WTC11 (cell line): ENCODE data around the gene ABCB11. TPM values are rescaled to one million over a fixed set of nuclear protein-coding genes. Genes with fewer than 3 reads are reported as not detected.

Source experiments
- ATAC-seq: fragments of 200-7000 bp; cut with Tn5 transposase; 2 replicates; pipeline ENCODE4 v1.10.0; 2021; ENCODE audit warnings: mild to moderate bottlenecking, moderate library complexity
- CTCF ChIA-PET: fragments of 300-600 bp; sonication (Branson Sonifier 250); formaldehyde crosslinking; loops from one replicate; lab custom pipeline; 2021; ENCODE audit warnings: antibody characterized with exemption; lab: Charles Lee
- POLR2A ChIA-PET: fragments of 350-600 bp; sonication (Branson Sonifier 250); formaldehyde crosslinking; loops from one replicate; lab custom pipeline; 2021; ENCODE audit warnings: antibody characterized with exemption; lab: Charles Lee
- DNase-seq: peaks from one replicate; pipeline ENCODE4 v3.0.0; 2021; ENCODE audit warnings: low spot score
- H3K27ac Mint-ChIP-seq: 2 replicates; pipeline ENCODE4 v1.8.0; 2021; ENCODE audit warnings: mixed read lengths
- H3K27me3 Mint-ChIP-seq: 2 replicates; pipeline ENCODE4 v1.8.0; 2021; ENCODE audit warnings: low read depth, mild to moderate bottlenecking, moderate library complexity, mixed read lengths
- H3K36me3 Mint-ChIP-seq: 2 replicates; pipeline ENCODE4 v1.8.0; 2021; ENCODE audit warnings: mixed read lengths
- H3K4me1 Mint-ChIP-seq: 2 replicates; pipeline ENCODE4 v1.8.0; 2022; ENCODE audit warnings: mixed read lengths
- H3K4me3 Mint-ChIP-seq: 2 replicates; pipeline ENCODE4 v1.8.0; 2021; ENCODE audit warnings: mild to moderate bottlenecking, moderate library complexity, mixed read lengths
- H3K9me3 Mint-ChIP-seq: 2 replicates; pipeline ENCODE4 v1.8.0; 2021; ENCODE audit warnings: mixed read lengths
- AFF4 ChIP-seq: sonication (generic); formaldehyde crosslinking; IDR thresholded peaks from 2 replicates; pipeline ENCODE4 v1.8.1; 2023; ENCODE audit warnings: mild to moderate bottlenecking, missing genetic modification reagents, borderline replicate concordance
- ATF1 ChIP-seq: sonication (generic); formaldehyde crosslinking; IDR thresholded peaks from 2 replicates; pipeline ENCODE4 v1.8.1; 2023; ENCODE audit warnings: mild to moderate bottlenecking, moderate library complexity, missing genetic modification reagents
- ATF6 ChIP-seq: sonication (generic); formaldehyde crosslinking; IDR thresholded peaks from 2 replicates; pipeline ENCODE4 v1.8.1; 2023; ENCODE audit warnings: mild to moderate bottlenecking, missing genetic modification reagents
- ESRRA ChIP-seq: sonication (generic); formaldehyde crosslinking; IDR thresholded peaks from 2 replicates; pipeline ENCODE4 v1.8.1; 2022; ENCODE audit warnings: mild to moderate bottlenecking, missing genetic modification reagents, borderline replicate concordance
- HMGA2 ChIP-seq: fragments of 250-450 bp; sonication (Bioruptor Pico); IDR thresholded peaks from 2 replicates; pipeline ENCODE4 v1.4.0; 2021; ENCODE audit warnings: mild to moderate bottlenecking, moderate library complexity
- IRF2 ChIP-seq: sonication (generic); formaldehyde crosslinking; IDR thresholded peaks from 2 replicates; pipeline ENCODE4 v1.8.0; 2022; ENCODE audit warnings: low read depth, missing genetic modification reagents, borderline replicate concordance
- JUN ChIP-seq: sonication (generic); formaldehyde crosslinking; IDR thresholded peaks from 2 replicates; pipeline ENCODE4 v1.8.0; 2023; ENCODE audit warnings: mild to moderate bottlenecking, missing genetic modification reagents
- NR1H2 ChIP-seq: sonication (generic); formaldehyde crosslinking; IDR thresholded peaks from 2 replicates; pipeline ENCODE4 v1.9.0; 2021; ENCODE audit warnings: mild to moderate bottlenecking, moderate library complexity, missing genetic modification reagents
- TCF7 ChIP-seq: sonication (generic); formaldehyde crosslinking; IDR thresholded peaks from 2 replicates; pipeline ENCODE4 v1.8.0; 2022; ENCODE audit warnings: mild to moderate bottlenecking, low read depth, missing genetic modification reagents, moderate library complexity
- TP53 ChIP-seq: sonication (generic); formaldehyde crosslinking; IDR thresholded peaks from 2 replicates; pipeline ENCODE4 v1.8.1; 2023; ENCODE audit warnings: mild to moderate bottlenecking, missing genetic modification reagents
- ZBTB43 ChIP-seq: sonication (generic); formaldehyde crosslinking; IDR thresholded peaks from 2 replicates; pipeline ENCODE4 v1.8.1; 2023; ENCODE audit warnings: mild to moderate bottlenecking, missing genetic modification reagents
- ZNF396 ChIP-seq: fragments of 250-450 bp; sonication (Bioruptor Pico); IDR thresholded peaks from 2 replicates; pipeline ENCODE4 v1.8.0; 2021; ENCODE audit warnings: mild to moderate bottlenecking, moderate library complexity, borderline replicate concordance
- ZNF423 ChIP-seq: fragments of 250-450 bp; sonication (Bioruptor Pico); IDR thresholded peaks from 2 replicates; pipeline ENCODE4 v2.1.2; 2022; ENCODE audit warnings: mild to moderate bottlenecking, moderate library complexity
- ZNF671 ChIP-seq: fragments of 250-450 bp; sonication (Bioruptor Pico); IDR thresholded peaks from 2 replicates; pipeline ENCODE4 v1.8.0; 2021; ENCODE audit warnings: mild to moderate bottlenecking
- total RNA-seq: library from RNA; stranded (reverse); gene quantifications from 3 replicates; pipeline ENCODE4 v1.2.3, GENCODE V29; 2021
- TF ChIP-seq, protein P1 (sequence below): sonication (generic); formaldehyde crosslinking; conservative IDR thresholded peaks from 2 replicates; pipeline ENCODE4 v1.8.1; 2023; ENCODE audit warnings: mild to moderate bottlenecking, low read depth, missing genetic modification reagents, moderate library complexity
- TF ChIP-seq, protein P2 (sequence below): sonication (generic); formaldehyde crosslinking; IDR thresholded peaks from 2 replicates; pipeline ENCODE4 v1.8.1; 2022; ENCODE audit warnings: missing genetic modification reagents, borderline replicate concordance
- TF ChIP-seq, protein P3 (sequence below): sonication (generic); formaldehyde crosslinking; IDR thresholded peaks from 2 replicates; pipeline ENCODE4 v1.8.0; 2023; ENCODE audit warnings: mild to moderate bottlenecking, missing genetic modification reagents
- TF ChIP-seq, protein P4 (sequence below): sonication (generic); formaldehyde crosslinking; IDR thresholded peaks from 2 replicates; pipeline ENCODE4 v1.8.0; 2023; ENCODE audit warnings: missing genetic modification reagents, mild to moderate bottlenecking, borderline replicate concordance

ABCB11 gene
- total RNA-seq, 1 experiment from 2014 or later: 0.77 TPM

GRCh38 chr2:169050476-169051240 is 19.5 kb upstream of the ABCB11 start:
- peaks cover 9% of the 10 kb centered on the region for H3K27me3 Mint-ChIP-seq
- TF ChIP-seq ESRRA (CRISPR knock-in tag) (no peak), ATF1 (CRISPR knock-in tag) (no peak), ZNF396 (CRISPR knock-in tag) (no peak), ZBTB43 (no peak), ATF6 (no peak), NR1H2 (no peak), ZNF671 (CRISPR knock-in tag) (no peak), ZNF423 (CRISPR knock-in tag) (no peak), HMGA2 (CRISPR knock-in tag) (no peak), TCF7 (no peak), TP53 (CRISPR knock-in tag) (no peak), AFF4 (no peak), JUN (no peak), IRF2 (CRISPR knock-in tag) (no peak)
- TF ChIP-seq, protein P1, sequence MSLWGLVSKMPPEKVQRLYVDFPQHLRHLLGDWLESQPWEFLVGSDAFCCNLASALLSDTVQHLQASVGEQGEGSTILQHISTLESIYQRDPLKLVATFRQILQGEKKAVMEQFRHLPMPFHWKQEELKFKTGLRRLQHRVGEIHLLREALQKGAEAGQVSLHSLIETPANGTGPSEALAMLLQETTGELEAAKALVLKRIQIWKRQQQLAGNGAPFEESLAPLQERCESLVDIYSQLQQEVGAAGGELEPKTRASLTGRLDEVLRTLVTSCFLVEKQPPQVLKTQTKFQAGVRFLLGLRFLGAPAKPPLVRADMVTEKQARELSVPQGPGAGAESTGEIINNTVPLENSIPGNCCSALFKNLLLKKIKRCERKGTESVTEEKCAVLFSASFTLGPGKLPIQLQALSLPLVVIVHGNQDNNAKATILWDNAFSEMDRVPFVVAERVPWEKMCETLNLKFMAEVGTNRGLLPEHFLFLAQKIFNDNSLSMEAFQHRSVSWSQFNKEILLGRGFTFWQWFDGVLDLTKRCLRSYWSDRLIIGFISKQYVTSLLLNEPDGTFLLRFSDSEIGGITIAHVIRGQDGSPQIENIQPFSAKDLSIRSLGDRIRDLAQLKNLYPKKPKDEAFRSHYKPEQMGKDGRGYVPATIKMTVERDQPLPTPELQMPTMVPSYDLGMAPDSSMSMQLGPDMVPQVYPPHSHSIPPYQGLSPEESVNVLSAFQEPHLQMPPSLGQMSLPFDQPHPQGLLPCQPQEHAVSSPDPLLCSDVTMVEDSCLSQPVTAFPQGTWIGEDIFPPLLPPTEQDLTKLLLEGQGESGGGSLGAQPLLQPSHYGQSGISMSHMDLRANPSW (CRISPR knock-in tag): no peak
- TF ChIP-seq, protein P2, sequence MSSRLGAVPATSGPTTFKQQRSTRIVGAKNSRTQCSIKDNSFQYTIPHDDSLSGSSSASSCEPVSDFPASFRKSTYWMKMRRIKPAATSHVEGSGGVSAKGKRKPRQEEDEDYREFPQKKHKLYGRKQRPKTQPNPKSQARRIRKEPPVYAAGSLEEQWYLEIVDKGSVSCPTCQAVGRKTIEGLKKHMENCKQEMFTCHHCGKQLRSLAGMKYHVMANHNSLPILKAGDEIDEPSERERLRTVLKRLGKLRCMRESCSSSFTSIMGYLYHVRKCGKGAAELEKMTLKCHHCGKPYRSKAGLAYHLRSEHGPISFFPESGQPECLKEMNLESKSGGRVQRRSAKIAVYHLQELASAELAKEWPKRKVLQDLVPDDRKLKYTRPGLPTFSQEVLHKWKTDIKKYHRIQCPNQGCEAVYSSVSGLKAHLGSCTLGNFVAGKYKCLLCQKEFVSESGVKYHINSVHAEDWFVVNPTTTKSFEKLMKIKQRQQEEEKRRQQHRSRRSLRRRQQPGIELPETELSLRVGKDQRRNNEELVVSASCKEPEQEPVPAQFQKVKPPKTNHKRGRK (CRISPR knock-in tag): no peak
- TF ChIP-seq, protein P3, sequence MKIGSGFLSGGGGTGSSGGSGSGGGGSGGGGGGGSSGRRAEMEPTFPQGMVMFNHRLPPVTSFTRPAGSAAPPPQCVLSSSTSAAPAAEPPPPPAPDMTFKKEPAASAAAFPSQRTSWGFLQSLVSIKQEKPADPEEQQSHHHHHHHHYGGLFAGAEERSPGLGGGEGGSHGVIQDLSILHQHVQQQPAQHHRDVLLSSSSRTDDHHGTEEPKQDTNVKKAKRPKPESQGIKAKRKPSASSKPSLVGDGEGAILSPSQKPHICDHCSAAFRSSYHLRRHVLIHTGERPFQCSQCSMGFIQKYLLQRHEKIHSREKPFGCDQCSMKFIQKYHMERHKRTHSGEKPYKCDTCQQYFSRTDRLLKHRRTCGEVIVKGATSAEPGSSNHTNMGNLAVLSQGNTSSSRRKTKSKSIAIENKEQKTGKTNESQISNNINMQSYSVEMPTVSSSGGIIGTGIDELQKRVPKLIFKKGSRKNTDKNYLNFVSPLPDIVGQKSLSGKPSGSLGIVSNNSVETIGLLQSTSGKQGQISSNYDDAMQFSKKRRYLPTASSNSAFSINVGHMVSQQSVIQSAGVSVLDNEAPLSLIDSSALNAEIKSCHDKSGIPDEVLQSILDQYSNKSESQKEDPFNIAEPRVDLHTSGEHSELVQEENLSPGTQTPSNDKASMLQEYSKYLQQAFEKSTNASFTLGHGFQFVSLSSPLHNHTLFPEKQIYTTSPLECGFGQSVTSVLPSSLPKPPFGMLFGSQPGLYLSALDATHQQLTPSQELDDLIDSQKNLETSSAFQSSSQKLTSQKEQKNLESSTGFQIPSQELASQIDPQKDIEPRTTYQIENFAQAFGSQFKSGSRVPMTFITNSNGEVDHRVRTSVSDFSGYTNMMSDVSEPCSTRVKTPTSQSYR (CRISPR knock-in tag): no peak
- TF ChIP-seq, protein P4, sequence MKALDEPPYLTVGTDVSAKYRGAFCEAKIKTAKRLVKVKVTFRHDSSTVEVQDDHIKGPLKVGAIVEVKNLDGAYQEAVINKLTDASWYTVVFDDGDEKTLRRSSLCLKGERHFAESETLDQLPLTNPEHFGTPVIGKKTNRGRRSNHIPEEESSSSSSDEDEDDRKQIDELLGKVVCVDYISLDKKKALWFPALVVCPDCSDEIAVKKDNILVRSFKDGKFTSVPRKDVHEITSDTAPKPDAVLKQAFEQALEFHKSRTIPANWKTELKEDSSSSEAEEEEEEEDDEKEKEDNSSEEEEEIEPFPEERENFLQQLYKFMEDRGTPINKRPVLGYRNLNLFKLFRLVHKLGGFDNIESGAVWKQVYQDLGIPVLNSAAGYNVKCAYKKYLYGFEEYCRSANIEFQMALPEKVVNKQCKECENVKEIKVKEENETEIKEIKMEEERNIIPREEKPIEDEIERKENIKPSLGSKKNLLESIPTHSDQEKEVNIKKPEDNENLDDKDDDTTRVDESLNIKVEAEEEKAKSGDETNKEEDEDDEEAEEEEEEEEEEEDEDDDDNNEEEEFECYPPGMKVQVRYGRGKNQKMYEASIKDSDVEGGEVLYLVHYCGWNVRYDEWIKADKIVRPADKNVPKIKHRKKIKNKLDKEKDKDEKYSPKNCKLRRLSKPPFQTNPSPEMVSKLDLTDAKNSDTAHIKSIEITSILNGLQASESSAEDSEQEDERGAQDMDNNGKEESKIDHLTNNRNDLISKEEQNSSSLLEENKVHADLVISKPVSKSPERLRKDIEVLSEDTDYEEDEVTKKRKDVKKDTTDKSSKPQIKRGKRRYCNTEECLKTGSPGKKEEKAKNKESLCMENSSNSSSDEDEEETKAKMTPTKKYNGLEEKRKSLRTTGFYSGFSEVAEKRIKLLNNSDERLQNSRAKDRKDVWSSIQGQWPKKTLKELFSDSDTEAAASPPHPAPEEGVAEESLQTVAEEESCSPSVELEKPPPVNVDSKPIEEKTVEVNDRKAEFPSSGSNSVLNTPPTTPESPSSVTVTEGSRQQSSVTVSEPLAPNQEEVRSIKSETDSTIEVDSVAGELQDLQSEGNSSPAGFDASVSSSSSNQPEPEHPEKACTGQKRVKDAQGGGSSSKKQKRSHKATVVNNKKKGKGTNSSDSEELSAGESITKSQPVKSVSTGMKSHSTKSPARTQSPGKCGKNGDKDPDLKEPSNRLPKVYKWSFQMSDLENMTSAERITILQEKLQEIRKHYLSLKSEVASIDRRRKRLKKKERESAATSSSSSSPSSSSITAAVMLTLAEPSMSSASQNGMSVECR (CRISPR knock-in tag): no peak
- POLR2A ChIA-PET: no interaction called here
- DNase-seq: no peak
- no peak overlapping the region for H3K27ac Mint-ChIP-seq
- peaks cover 22% of the 10 kb centered on the region for H3K9me3 Mint-ChIP-seq
- peaks cover 5% of the 10 kb centered on the region; the same call in 1 of the 2 replicates for H3K4me1 Mint-ChIP-seq
- peaks cover 12% of the 10 kb centered on the region for H3K36me3 Mint-ChIP-seq
- no peak overlapping the region for H3K4me3 Mint-ChIP-seq
- CTCF ChIA-PET: no interaction called here
- no peak for ATAC-seq
